ENCODE measurements around the gene MDH2.
"Not testable (repeated sequence)": the region's sequence is repeated elsewhere in the genome, so short reads cannot be mapped to it uniquely, and the experiment has no call there.

Gene MDH2

GRCh38 chr7:76048668-76048988 is 722 bp downstream of the MDH2 start:
- peak; percentile 25 for DNase-seq (ENCODE audit: low spot score)

- no peak for DNase-seq (ENCODE audit: low spot score)
Measured at GRCh38 chr7:76049295-76049694, 1.4 kb downstream of the MDH2 start.

- no peak for DNase-seq (ENCODE audit: low spot score)
Measured at GRCh38 chr7:76050545-76050944, 2.6 kb downstream of the MDH2 start.

GRCh38 chr7:76051840-76052239 is 3.9 kb downstream of the MDH2 start:
- no peak for DNase-seq (ENCODE audit: low spot score)

GRCh38 chr7:76052681-76053080 is 4.8 kb downstream of the MDH2 start:
- not testable (repeated sequence) for DNase-seq (ENCODE audit: low spot score)

- no peak for DNase-seq (ENCODE audit: low spot score)
Measured at GRCh38 chr7:76053461-76053860, 5.6 kb downstream of the MDH2 start.

- DNase-seq (ENCODE audit: low spot score): no peak
Measured at GRCh38 chr7:76054123-76055120, 6.5 kb downstream of the MDH2 start.

- no peak for DNase-seq (ENCODE audit: low spot score)
Measured at GRCh38 chr7:76056241-76056640, 8.3 kb downstream of the MDH2 start.

- DNase-seq (ENCODE audit: low spot score): no peak
Measured at GRCh38 chr7:76057103-76057812, 9.4 kb downstream of the MDH2 start.

- DNase-seq (ENCODE audit: low spot score): no peak
Measured at GRCh38 chr7:76057813-76058145, 9.9 kb downstream of the MDH2 start.

GRCh38 chr7:76058745-76059144 is 10.8 kb downstream of the MDH2 start:
- not testable (repeated sequence) for DNase-seq (ENCODE audit: low spot score)

GRCh38 chr7:76060842-76061241 is 12.9 kb downstream of the MDH2 start:
- DNase-seq (ENCODE audit: low spot score): no peak

- no peak for DNase-seq (ENCODE audit: low spot score)
Measured at GRCh38 chr7:76062254-76062653, 14.3 kb downstream of the MDH2 start.

GRCh38 chr7:76063114-76063513 is 15.2 kb downstream of the MDH2 start:
- no peak for DNase-seq (ENCODE audit: low spot score)

GRCh38 chr7:76063525-76063924 is 15.6 kb downstream of the MDH2 start:
- DNase-seq (ENCODE audit: low spot score): no peak

GRCh38 chr7:76064208-76064970 is 16.5 kb downstream of the MDH2 start:
- no peak for DNase-seq (ENCODE audit: low spot score)

- no peak for DNase-seq (ENCODE audit: low spot score)
Measured at GRCh38 chr7:76065016-76065612, 17.2 kb downstream of the MDH2 start.

- no peak for DNase-seq (ENCODE audit: low spot score)
Measured at GRCh38 chr7:76066716-76067503, 19.0 kb downstream of the MDH2 start.

GRCh38 chr7:76069238-76069638 is 21.3 kb downstream of the MDH2 start:
- DNase-seq (ENCODE audit: low spot score): peak; percentile 83

- DNase-seq (ENCODE audit: low spot score): no peak
Measured at GRCh38 chr7:76071316-76072242, 23.7 kb downstream of the MDH2 start.

Measured in COLO829 (cell line).